GM12874 (cell line): ENCODE measurements around the gene RAPGEF2.

Source experiments
- TF ChIP-seq, protein P1 (sequence below): IDR thresholded peaks from 2 replicates; pipeline ENCODE4 v1.5.1; 2011; ENCODE audit warnings: low read depth, mild to moderate bottlenecking, control low read depth, low read length, moderate library complexity; ENCODE audit not compliant: insufficient read depth

The RAPGEF2 gene

DNA sequence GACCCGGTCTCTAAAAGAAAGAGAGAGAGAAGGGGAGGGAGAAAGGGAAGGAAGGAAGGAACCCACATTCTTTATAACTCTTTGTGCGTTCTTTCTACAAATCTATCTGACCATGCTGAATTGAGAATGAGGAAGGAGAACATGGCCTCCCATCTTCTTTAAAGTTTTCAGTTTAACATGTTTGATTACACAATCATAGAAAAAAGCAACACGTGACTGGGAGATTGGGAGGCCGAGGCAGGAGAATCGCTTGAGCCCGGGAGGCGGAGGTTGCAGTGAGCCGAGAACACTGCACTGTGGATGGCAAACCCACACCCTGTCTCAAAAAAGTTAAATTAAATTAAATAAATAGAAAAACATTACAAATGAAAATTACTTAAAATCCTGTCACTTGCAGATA, 254.5 kb downstream of the RAPGEF2 start:
- TF ChIP-seq, protein P1, sequence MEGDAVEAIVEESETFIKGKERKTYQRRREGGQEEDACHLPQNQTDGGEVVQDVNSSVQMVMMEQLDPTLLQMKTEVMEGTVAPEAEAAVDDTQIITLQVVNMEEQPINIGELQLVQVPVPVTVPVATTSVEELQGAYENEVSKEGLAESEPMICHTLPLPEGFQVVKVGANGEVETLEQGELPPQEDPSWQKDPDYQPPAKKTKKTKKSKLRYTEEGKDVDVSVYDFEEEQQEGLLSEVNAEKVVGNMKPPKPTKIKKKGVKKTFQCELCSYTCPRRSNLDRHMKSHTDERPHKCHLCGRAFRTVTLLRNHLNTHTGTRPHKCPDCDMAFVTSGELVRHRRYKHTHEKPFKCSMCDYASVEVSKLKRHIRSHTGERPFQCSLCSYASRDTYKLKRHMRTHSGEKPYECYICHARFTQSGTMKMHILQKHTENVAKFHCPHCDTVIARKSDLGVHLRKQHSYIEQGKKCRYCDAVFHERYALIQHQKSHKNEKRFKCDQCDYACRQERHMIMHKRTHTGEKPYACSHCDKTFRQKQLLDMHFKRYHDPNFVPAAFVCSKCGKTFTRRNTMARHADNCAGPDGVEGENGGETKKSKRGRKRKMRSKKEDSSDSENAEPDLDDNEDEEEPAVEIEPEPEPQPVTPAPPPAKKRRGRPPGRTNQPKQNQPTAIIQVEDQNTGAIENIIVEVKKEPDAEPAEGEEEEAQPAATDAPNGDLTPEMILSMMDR = no peak

DNA sequence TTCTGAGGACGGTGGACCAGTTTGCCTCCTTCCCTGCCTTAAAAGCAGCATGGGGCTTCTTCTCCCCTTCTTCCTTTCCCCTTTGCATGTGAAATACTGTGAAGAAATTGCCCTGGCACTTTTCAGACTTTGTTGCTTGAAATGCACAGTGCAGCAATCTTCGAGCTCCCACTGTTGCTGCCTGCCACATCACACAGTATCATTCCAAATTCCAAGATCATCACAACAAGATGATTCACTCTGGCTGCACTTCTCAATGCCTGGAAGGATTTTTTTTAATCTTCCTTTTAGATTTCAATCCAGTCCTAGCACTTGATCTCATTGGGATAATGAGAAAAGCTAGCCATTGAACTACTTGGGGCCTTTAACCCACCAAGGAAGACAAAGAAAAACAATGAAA, 255.3 kb downstream of the RAPGEF2 start:
- TF ChIP-seq, protein P1 = no peak

DNA sequence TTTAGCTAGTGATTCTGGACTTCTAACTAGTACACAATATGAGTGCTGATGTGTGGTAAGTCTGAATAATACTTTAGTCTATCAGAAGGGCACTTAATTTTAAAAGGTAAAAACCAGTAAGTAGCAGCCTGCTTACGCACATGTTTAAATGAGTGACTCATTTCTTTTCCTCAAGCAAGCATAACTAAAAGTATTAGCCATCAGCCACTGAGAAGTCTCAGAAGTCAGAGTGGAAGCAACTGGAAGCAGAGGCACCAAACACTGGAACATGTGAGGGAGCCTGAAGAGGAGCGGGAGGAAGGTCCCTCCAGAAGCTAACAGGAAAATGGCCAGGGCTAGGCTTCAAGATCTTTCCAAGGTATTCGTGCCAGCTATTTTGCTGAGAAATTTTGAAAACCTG, 257.7 kb downstream of the RAPGEF2 start:
- TF ChIP-seq, protein P1 = no peak

DNA sequence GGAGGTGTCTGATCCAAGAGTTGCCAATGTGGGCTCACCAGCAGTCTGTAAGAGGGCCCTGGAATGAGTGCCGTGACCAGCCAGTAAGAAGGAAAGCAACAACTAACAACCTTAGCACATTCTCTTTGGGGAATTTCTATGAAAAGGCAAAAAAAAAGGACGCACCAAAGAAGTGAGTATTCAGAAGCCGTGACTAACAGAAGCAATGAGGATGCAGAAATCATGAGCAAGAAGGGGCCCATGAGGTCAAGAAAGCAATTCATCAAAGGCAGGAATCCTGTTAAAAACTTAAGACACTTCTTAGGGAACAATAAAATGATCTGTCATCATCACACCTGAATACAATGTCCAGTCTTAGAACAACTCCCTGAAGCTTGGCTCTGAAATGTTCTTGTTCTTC, 260.5 kb downstream of the RAPGEF2 start:
- TF ChIP-seq, protein P1 = no peak

DNA sequence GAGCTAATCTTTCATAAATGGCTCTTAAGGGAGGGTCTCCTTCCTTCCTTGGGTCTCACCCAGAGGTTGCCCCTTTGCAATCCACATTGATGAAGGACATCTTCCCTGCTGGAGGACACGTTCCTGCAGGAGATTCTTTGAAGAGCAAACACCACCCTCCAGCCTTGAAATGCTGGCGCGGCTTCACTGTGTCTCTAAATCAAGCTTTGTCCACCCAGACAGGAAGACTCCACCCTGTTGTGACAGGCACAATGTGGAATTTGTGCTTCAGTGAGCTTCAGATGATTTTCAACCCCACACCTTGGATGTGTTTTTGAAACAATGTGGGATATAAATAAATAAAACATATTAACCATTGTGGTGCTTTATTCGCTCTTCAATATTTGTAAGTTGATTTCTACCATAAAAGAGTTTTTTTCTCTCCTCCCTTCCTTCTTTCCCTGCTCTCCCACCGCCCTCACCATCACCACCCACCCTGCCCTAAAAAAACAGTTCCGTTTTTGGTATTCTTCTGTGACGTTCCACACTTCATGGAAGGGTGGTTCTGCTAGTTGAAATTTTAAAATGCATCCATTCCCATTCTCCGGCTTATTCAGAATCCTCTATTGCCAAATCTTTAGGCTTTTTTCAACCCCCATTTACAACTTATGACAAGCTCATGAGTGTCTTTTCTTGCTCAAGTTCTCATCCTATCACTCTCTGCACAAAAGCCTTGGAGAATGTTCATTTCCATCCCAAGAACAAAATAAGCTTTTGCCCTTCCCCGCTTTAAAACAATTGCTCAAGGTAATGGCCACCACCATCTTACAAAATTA, 264.3 kb downstream of the RAPGEF2 start:
- TF ChIP-seq, protein P1 = no peak

DNA sequence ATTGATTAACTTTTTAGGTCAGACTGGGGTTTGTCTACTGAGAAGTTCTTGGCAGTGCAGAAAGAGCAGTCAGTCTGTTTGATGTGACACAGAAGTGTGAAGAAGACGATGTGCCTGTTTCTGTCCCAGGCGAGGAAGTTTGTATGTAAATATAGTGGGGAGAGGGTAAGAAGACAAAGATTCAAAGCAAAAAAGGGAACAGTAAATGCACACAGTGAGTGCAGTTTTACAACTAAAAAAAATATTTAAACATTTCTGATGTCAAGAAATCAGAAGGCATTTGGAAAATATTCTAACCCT, 264.9 kb downstream of the RAPGEF2 start:
- TF ChIP-seq, protein P1 = no peak

DNA sequence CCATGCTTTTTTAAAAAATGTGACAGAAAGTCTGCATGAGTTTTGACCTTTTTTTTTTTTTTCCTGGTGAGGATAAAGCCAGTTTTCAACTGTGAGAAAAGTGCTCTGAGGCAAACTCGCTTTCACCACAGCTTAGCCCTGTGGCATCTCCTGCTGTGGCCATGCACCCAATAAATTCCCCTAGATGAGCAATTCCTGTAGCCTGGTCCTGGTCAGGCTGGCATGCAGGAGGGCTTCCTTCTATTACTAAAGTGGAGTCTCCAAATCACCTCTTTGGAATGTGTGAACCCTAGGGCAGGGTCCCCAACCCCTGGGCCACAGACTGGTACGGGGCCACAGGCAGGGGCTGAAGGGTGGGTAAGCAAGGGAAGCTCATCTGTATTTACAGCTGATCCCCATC, 265.4 kb downstream of the RAPGEF2 start:
- TF ChIP-seq, protein P1 = no peak
